ENCODE data around the gene DBN1. TPM values are rescaled to one million over a fixed set of nuclear protein-coding genes. Genes with fewer than 3 reads are reported as not detected.

DBN1 gene
- total and polyA plus RNA-seq, 2 of the 8 experiments (the other 6 are each of a cell fraction or from before 2014, with no cell fraction given): 168 to 333 TPM

DNA sequence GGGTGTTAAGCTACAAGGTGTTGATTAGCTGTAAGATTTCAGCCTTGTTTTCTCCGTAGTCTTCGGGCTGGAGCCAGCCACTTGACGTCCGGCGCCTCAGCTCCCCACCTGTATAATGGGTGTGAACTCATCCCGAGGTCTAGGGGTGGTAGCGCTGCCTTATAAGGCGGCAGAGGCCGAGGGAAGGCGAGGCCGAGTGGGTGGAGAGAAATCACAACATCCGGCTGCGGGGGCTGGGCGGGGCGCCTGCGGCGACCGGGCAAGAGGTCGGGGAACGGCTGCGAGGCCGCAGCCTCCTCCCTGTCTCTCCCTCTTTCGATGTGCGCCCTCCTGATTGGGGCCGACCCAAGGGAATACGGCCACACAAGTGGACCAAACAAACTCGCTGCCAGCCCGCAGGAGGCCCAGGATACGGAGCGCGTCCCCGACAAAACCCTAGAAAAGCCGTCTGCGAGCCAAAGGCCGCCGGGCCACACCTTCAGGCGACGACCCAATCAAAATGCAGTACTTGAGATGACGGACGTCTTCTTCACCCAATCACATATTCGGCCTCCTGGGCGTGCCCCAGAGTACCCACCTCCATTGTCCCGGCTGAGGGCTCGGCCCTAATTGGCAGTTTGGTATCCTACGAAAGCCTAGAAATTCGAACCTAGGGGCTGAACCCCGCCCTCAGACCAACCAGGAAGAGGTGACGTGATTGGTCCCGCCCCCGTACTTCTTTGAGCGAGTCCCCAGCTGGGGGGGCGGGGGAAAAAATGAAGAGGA lies 47.5 kb downstream of the DBN1 start:
- CTCF ChIA-PET (ENCODE audit: partially characterized antibody): interaction anchor here (0.5 to 7.1 kb wide), 13 partner anchors 12 to 620 kb away, joined by 3 to 57 read pairs (median 4); partner anchors contain the start of gene PFN3
- no peak overlapping the region for H3K14ac ChIP-seq (ENCODE audit: insufficient read length)
- H2BK120ac ChIP-seq (replicated peaks; ENCODE audit: low read depth, low read length): no peak overlapping the region
- peak overlapping the region; percentile 86; the same call in 1 of the 2 replicates for H3K27ac ChIP-seq (ENCODE audit: low read depth, low read length)
- H2BK12ac ChIP-seq (ENCODE audit: low read depth, low read length): peak overlapping the region; percentile 68; the same call in 1 of the 2 replicates
- H4K20me1 ChIP-seq (replicated peaks in 1 of 2; ENCODE audit: control insufficient read depth in 1 of 2, insufficient read depth in 2 of 2, low read length in 2 of 2): peaks cover 10 to 17% of the 10 kb centered on the region in 2 experiments
- peaks cover 16% of the 10 kb centered on the region for H3K79me1 ChIP-seq (ENCODE audit: low read depth, low read length)
- peak overlapping the region; percentile 80; the same call in 1 of the 2 replicates for H2BK20ac ChIP-seq (ENCODE audit: low read length)
- no peak overlapping the region for H2AFZ ChIP-seq (ENCODE audit: low read length)
- no peaks in the 10 kb centered on the region for H3K9me3 ChIP-seq (ENCODE audit: insufficient read depth in 2 of 2, low read depth in 1 of 2, low read length in 1 of 2)
- peak overlapping the region; percentile 83 for H3K56ac ChIP-seq (replicated peaks; ENCODE audit: insufficient read length, low read depth, low read length)
- DNase-seq (ENCODE audit: low read depth in 1 of 2, low spot score in 2 of 2) (peak; percentile 97 to 100), FAIRE-seq (peak; percentile 68)
- H3K4me3 ChIP-seq (ENCODE audit: extremely low read depth in 1 of 4, insufficient read depth in 2 of 4, low read depth in 3 of 4, low read length in 4 of 4): peak overlapping the region; percentile 52 to 71 (median 64)
- no peak overlapping the region for H2AK5ac ChIP-seq (ENCODE audit: low read depth, low read length)
- POLR2A ChIA-PET (ENCODE audit: partially characterized antibody): interaction anchor here (0.6 to 24.2 kb wide), 18 partner anchors 9 to 91 kb away, joined by 3 to 460 read pairs (median 5); partner anchors contain the start of genes DDX41, LMAN2, PDLIM7 and PRR7
- peak overlapping the region in 3 of 4 experiments; percentile 82 to 86 (median 84); a peak in 6 of 7 replicates for H3K9ac ChIP-seq (replicated peaks in 1 of 4; ENCODE audit: extremely low read depth in 1 of 4, low read depth in 3 of 4, low read length in 3 of 4)
- peaks cover 4 to 14% (median 9%) of the 10 kb centered on the region in 4 experiments; a peak in 6 of 7 replicates for H3K4me1 ChIP-seq (replicated peaks in 1 of 4; ENCODE audit: control insufficient read depth in 3 of 4, insufficient read depth in 4 of 4, low read length in 3 of 4)
- H3K79me2 ChIP-seq (ENCODE audit: control insufficient read depth in 1 of 2, insufficient read depth in 2 of 2, low read length in 2 of 2): peaks cover 0 to 26% of the 10 kb centered on the region in 2 experiments; a peak in 2 of 4 replicates
- no peak overlapping the region for H3K23ac ChIP-seq (ENCODE audit: insufficient read length)
- H3K4me2 ChIP-seq (ENCODE audit: insufficient read depth in 1 of 2, low read depth in 2 of 2, low read length in 2 of 2): peak overlapping the region; percentile 62 to 81
- peaks cover 0 to 4% (median 2%) of the 10 kb centered on the region in 4 experiments; a peak in 2 of 8 replicates for H3K36me3 ChIP-seq (ENCODE audit: control insufficient read depth in 2 of 4, insufficient read depth in 4 of 4, low read length in 3 of 4)
- no peak overlapping the region for H3K4ac ChIP-seq (replicated peaks; ENCODE audit: insufficient read length, low read depth, low read length)
- no peaks in the 10 kb centered on the region for H3K27me3 ChIP-seq (replicated peaks in 1 of 4; ENCODE audit: control insufficient read depth in 3 of 4, extremely low read depth in 1 of 4, insufficient read depth in 3 of 4, low read length in 3 of 4)
- peak overlapping the region; percentile 90 for H4K91ac ChIP-seq (replicated peaks; ENCODE audit: insufficient read length, low read length)
- WGBS, 2 experiments (ENCODE audit: extremely low coverage in 1 of 2, insufficient coverage in 1 of 2, insufficient read length in 1 of 2, insufficient replicate concordance in 2 of 2, low coverage in 1 of 2, low lambda C conversion rate in 2 of 2, missing lambda C conversion rate in 1 of 2): 3% methylated on average over 50 of the region's 52 CpGs; no CpG with 5 or more reads in 1 of the 2 experiments
- peak overlapping the region; percentile 88 for H2BK15ac ChIP-seq (ENCODE audit: low read length)
- peak overlapping the region; percentile 71; the same call in 1 of the 2 replicates for H3K18ac ChIP-seq (ENCODE audit: extremely low read depth, low read length)
- H4K5ac ChIP-seq (ENCODE audit: insufficient read length, low read depth, low read length): peak overlapping the region; percentile 88
- H2BK5ac ChIP-seq (ENCODE audit: low read depth, low read length): peak overlapping the region; percentile 91
- peaks cover 10% of the 10 kb centered on the region for H3K23me2 ChIP-seq (ENCODE audit: low read depth, low read length)
- peak overlapping the region; percentile 93; the same call in 1 of the 2 replicates for H4K8ac ChIP-seq (ENCODE audit: extremely low read depth, insufficient read depth, low read length)
- TF ChIP-seq RFX5 (IDR thresholded peaks at IDR 0.05; ENCODE audit: borderline replicate concordance, low read depth, low read length) (no peak), JUND (IDR thresholded peaks at IDR 0.05; ENCODE audit: low read length) (no peak), EGR1 (IDR thresholded peaks at IDR 0.05; ENCODE audit: borderline replicate concordance, low read depth, low read length) (peak; percentile 63; the same call in 1 of the 2 replicates), GABPA (IDR thresholded peaks at IDR 0.05; ENCODE audit: borderline replicate concordance, insufficient read depth, low read length) (no peak; the same call in 1 of the 2 replicates), CTCF (IDR thresholded peaks at IDR 0.05; ENCODE audit: control extremely low read depth in 1 of 3, insufficient read depth in 1 of 3, low read depth in 1 of 3, low read length in 3 of 3) (no peak), SUZ12 (IDR thresholded peaks at IDR 0.05; ENCODE audit: low read length) (no peak), BRCA1 (IDR thresholded peaks at IDR 0.05; ENCODE audit: low read depth, low read length) (no peak)
